PC-9 (cell line): ENCODE measurements around the gene GABRP. TPM values are rescaled to one million over a fixed set of nuclear protein-coding genes. Genes with fewer than 3 reads are reported as not detected.
A peak's percentile ranks its signal among the peaks of the same experiment; 100 is the strongest.

Experiments used
- BruUV-seq: library from RNA; stranded (reverse); fragments of 400-500 nt; replicated peaks from 2 replicates; lab custom pipeline; 2021; lab: Mats Ljungman, UMichigan
- CTCF ChIA-PET: fragments of 300-600 bp; sonication (Branson Sonifier 250); formaldehyde crosslinking; loops from one replicate; lab custom pipeline; 2022; ENCODE audit warnings: antibody characterized with exemption; lab: Charles Lee
- POLR2A ChIA-PET: fragments of 300-600 bp; sonication (Branson Sonifier 250); formaldehyde crosslinking; loops from one replicate; lab custom pipeline; 2022; ENCODE audit warnings: antibody characterized with exemption; ENCODE audit not compliant: unreplicated experiment; lab: Charles Lee
- DNase-seq, 2 experiments: peaks; one replicate each; pipeline versions ENCODE4 v3.0.0 to v3.0.0-alpha.2; 2015 to 2022; ENCODE audit warnings: mixed read lengths in 1 of 2
- H2AFZ ChIP-seq: fragments of 200-600 bp; sonication (generic); 2 replicates; pipeline ENCODE4 v1.8.1; 2017; ENCODE audit warnings: antibody characterized with exemption
- H3F3A ChIP-seq: fragments of 200-600 bp; sonication (generic); 2 replicates; pipeline ENCODE4 v1.8.1; 2017; ENCODE audit warnings: antibody characterized with exemption, mild to moderate bottlenecking, low read depth; ENCODE audit not compliant: insufficient read depth
- H3K27ac ChIP-seq: fragments of 200-600 bp; sonication (generic); 2 replicates; pipeline ENCODE4 v1.6.1; 2016; ENCODE audit warnings: mixed run types
- H3K27me3 ChIP-seq: fragments of 200-600 bp; sonication (generic); 2 replicates; pipeline ENCODE4 v1.6.1; 2016; ENCODE audit warnings: low read depth, mixed run types; ENCODE audit not compliant: insufficient read depth
- H3K36me3 ChIP-seq: fragments of 200-600 bp; sonication (generic); 2 replicates; pipeline ENCODE4 v1.6.1; 2016; ENCODE audit warnings: low read depth, mixed run types
- H3K4me1 ChIP-seq: fragments of 200-600 bp; sonication (generic); replicated peaks from 2 replicates; pipeline ENCODE4 v1.6.1; 2016; ENCODE audit warnings: mixed run types; ENCODE audit not compliant: insufficient read depth
- H3K4me2 ChIP-seq: fragments of 200-600 bp; sonication (generic); 2 replicates; pipeline ENCODE4 v1.6.1; 2017; ENCODE audit warnings: mixed run types
- H3K4me3 ChIP-seq: fragments of 200-600 bp; sonication (generic); 2 replicates; pipeline ENCODE4 v1.6.1; 2016; ENCODE audit warnings: mixed run types
- H3K79me2 ChIP-seq: fragments of 200-600 bp; sonication (generic); 2 replicates; pipeline ENCODE4 v1.6.1; 2017; ENCODE audit warnings: low read depth, mixed run types
- H3K9me2 ChIP-seq: fragments of 200-600 bp; sonication (generic); 2 replicates; pipeline ENCODE4 v1.8.1; 2017; ENCODE audit warnings: mild to moderate bottlenecking; ENCODE audit not compliant: insufficient read depth
- H3K9me3 ChIP-seq: fragments of 200-600 bp; sonication (generic); 2 replicates; pipeline ENCODE4 v1.8.1; 2016; ENCODE audit warnings: low read depth; ENCODE audit not compliant: insufficient read depth
- H4K20me1 ChIP-seq: fragments of 200-600 bp; sonication (generic); 2 replicates; pipeline ENCODE4 v1.8.1; 2017; ENCODE audit not compliant: insufficient read depth
- EZH2 ChIP-seq: fragments of 200-600 bp; sonication (generic); IDR thresholded peaks from 2 replicates; pipeline ENCODE4 v1.8.0; 2017; ENCODE audit warnings: antibody characterized with exemption, low read depth
- intact Hi-C: fragments of 100-400 bp; cut with micrococcal nuclease; formaldehyde crosslinking; loops from one replicate; pipeline ENCODE4 v1.10.0; 2022; ENCODE audit not compliant: unreplicated experiment
- total RNA-seq: library from RNA; stranded (reverse); gene quantifications from 2 replicates; pipeline ENCODE4 v1.2.3, GENCODE V29; 2021
- TF ChIP-seq, protein P1 (sequence below): fragments of 200-600 bp; sonication (generic); conservative IDR thresholded peaks from 2 replicates; pipeline ENCODE4 v1.6.1; 2017; ENCODE audit warnings: mixed run types, antibody characterized with exemption, mild to moderate bottlenecking, moderate library complexity

The GABRP gene
- total RNA-seq, 1 experiment from 2014 or later = 2.1 TPM

DNA sequence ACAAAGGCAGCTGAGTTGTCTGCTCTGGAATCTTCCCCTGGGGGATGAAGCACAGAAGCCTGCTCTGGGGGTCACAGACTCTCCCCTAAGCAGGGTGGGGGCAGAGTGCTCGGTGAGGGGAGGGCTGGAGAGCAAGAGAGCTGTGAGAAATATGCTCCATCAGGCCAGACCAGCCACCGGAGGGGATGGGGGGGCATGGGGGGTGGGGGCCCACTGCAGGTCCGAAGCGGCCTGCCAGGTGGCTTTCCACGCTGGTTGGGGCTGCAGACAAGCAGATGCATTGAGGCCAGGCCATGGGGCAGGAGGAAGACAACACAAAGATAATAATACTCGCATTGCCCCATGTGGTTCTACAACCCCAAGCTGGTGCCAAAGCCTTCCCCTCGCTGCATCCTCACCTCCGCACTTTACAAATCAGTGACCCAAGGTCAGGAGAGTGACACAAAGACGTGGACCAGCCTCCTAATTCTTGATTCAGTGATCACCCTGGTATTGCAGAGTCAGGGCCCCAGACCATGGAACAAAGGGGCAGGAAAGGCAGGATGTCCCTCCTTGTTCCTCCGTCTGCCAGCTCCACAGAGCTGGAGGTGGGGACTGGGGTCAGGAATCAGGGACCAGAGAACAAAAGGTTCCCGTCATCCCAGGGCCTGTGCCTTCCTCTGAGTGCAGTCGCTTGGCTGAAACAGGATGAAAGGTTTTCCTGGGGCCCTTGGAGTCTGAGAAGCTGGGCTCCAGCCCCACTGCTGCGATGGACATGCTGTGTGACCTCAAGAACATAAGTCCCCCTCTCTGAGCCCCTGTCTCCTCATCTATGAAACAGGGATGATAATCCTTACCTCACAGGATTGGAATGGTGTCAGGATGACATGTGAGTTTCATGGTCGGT lies 37.2 kb upstream of the GABRP start:
- intact Hi-C loops = loop anchor here (1.0 to 10.0 kb wide), 3 partner anchors 11 to 1158 kb away; no protein-coding TSS in a partner anchor
- peaks cover 63% of the 10 kb centered on the region for H3K4me1 ChIP-seq
- peak overlapping the region; percentile 82 for H3K4me2 ChIP-seq
- POLR2A ChIA-PET = interaction anchor here (0.6 to 2.2 kb wide), 2 partner anchors 30 to 45 kb away, joined by 3 to 32 read pairs; no protein-coding TSS in a partner anchor
- no peaks in the 10 kb centered on the region for H4K20me1 ChIP-seq
- H3K4me3 ChIP-seq = peak overlapping the region; percentile 43; the same call in 1 of the 2 replicates
- TF ChIP-seq, protein P1, sequence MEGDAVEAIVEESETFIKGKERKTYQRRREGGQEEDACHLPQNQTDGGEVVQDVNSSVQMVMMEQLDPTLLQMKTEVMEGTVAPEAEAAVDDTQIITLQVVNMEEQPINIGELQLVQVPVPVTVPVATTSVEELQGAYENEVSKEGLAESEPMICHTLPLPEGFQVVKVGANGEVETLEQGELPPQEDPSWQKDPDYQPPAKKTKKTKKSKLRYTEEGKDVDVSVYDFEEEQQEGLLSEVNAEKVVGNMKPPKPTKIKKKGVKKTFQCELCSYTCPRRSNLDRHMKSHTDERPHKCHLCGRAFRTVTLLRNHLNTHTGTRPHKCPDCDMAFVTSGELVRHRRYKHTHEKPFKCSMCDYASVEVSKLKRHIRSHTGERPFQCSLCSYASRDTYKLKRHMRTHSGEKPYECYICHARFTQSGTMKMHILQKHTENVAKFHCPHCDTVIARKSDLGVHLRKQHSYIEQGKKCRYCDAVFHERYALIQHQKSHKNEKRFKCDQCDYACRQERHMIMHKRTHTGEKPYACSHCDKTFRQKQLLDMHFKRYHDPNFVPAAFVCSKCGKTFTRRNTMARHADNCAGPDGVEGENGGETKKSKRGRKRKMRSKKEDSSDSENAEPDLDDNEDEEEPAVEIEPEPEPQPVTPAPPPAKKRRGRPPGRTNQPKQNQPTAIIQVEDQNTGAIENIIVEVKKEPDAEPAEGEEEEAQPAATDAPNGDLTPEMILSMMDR = no peak
- no peak for TF ChIP-seq EZH2
- BruUV-seq = no TSS peak
- CTCF ChIA-PET = interaction anchor here (0.6 to 3.7 kb wide), 3 partner anchors 9 to 588 kb away, joined by 3 to 72 read pairs (median 6); no protein-coding TSS in a partner anchor
- DNase-seq = no peak
- peaks cover 42% of the 10 kb centered on the region for H3F3A ChIP-seq
- no peaks in the 10 kb centered on the region for H3K36me3 ChIP-seq
- peaks cover 2% of the 10 kb centered on the region; the same call in 1 of the 2 replicates for H3K79me2 ChIP-seq
- no peak overlapping the region for H2AFZ ChIP-seq
- no peaks in the 10 kb centered on the region for H3K9me2 ChIP-seq
- no peaks in the 10 kb centered on the region for H3K9me3 ChIP-seq
- H3K27me3 ChIP-seq = no peaks in the 10 kb centered on the region
- H3K27ac ChIP-seq = peak overlapping the region; percentile 96

DNA sequence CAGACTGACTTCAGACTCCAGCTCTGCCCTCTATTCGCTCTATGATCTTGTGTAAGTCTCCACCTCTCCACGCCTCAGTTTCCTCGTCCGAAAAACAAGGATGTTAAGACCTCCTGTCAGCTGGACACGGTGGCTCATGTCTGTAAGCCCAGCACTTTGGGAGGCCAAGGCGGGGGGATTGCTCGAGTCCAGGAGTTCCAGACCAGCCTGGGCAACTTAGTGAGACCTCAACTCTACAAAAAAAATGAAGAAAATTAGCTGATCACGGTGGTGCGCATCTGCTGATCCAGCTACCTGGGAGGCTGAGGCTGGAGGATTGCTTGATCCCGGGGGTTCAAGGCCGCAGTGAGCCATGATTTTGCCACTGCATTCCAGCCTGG lies 36.6 kb upstream of the GABRP start:
- Histone ChIP-seq H3K27ac (peak overlapping the region; percentile 96), H3K9me2 (no peaks in the 10 kb centered on the region), H3K4me1 (peaks cover 69% of the 10 kb centered on the region), H3F3A (peaks cover 48% of the 10 kb centered on the region), H3K27me3 (no peaks in the 10 kb centered on the region), H3K4me2 (peak overlapping the region; percentile 82), H2AFZ (no peak overlapping the region), H3K4me3 (no peak overlapping the region), H3K9me3 (no peaks in the 10 kb centered on the region), H3K79me2 (peaks cover 8% of the 10 kb centered on the region; the same call in 1 of the 2 replicates), H4K20me1 (no peaks in the 10 kb centered on the region), H3K36me3 (no peaks in the 10 kb centered on the region)
- intact Hi-C loops = loop anchor here (1.0 to 10.0 kb wide), 3 partner anchors 10 to 1158 kb away; no protein-coding TSS in a partner anchor
- no peak for DNase-seq
- BruUV-seq = no TSS peak
- ChIA-PET POLR2A (no interaction called here), CTCF (no interaction called here)
- TF ChIP-seq, protein P1 = no peak
- no peak for TF ChIP-seq EZH2

DNA sequence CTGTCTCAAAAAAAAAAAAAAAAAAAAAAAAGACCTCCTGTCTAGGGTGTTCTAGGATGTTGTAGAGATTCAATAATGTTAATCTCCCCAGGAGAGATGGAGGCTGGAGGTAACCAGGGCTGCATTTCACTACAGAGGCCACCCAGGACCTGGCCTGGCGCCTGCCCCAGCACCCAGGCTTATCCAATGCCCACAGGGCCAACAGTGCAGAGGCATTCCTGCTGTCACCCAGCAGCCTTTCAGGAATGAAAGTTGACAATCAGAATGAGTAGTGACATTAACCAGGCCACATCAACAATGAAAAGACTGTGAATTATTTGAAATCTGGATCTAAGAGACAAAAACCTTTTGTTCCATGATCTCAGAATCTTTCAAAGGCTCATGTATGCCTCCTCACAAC lies 36.2 kb upstream of the GABRP start:
- H3F3A ChIP-seq = peaks cover 50% of the 10 kb centered on the region
- H3K4me3 ChIP-seq = no peak overlapping the region
- H3K36me3 ChIP-seq = no peaks in the 10 kb centered on the region
- TF ChIP-seq, protein P1 = no peak
- no peak for TF ChIP-seq EZH2
- H3K79me2 ChIP-seq = peaks cover 8% of the 10 kb centered on the region; the same call in 1 of the 2 replicates
- no TSS peak for BruUV-seq
- peak; percentile 46 to 60 for DNase-seq
- H2AFZ ChIP-seq = no peak overlapping the region
- no peaks in the 10 kb centered on the region for H3K27me3 ChIP-seq
- H3K4me2 ChIP-seq = peak overlapping the region; percentile 82
- H3K9me2 ChIP-seq = no peaks in the 10 kb centered on the region
- peaks cover 73% of the 10 kb centered on the region for H3K4me1 ChIP-seq
- POLR2A ChIA-PET = no interaction called here
- no peaks in the 10 kb centered on the region for H3K9me3 ChIP-seq
- H3K27ac ChIP-seq = peak overlapping the region; percentile 96
- no peaks in the 10 kb centered on the region for H4K20me1 ChIP-seq
- CTCF ChIA-PET = no interaction called here
- intact Hi-C loops = loop anchor here (10.0 kb wide), 2 partner anchors 167 to 1157 kb away; no protein-coding TSS in a partner anchor
